Bone marrow (tissue), 2 donors: ENCODE measurements around the gene SPON1.

Experiments used
- DNase-seq, 2 donors: peaks; one replicate each; lab custom pipeline; 2025; lab: John Stamatoyannopoulos, UW

Gene SPON1

GRCh38 chr11:14036469-14036868, 73.9 kb downstream of the SPON1 start:
- DNase-seq, result no peak

- DNase-seq, result no peak
Observed at GRCh38 chr11:14041040-14041439, 78.5 kb downstream of the SPON1 start.

GRCh38 chr11:14041565-14041964, 79.0 kb downstream of the SPON1 start:
- no peak for DNase-seq

GRCh38 chr11:14042686-14043465, 80.4 kb downstream of the SPON1 start:
- no peak for DNase-seq

GRCh38 chr11:14044916-14045315, 82.4 kb downstream of the SPON1 start:
- DNase-seq, result no peak

- DNase-seq, result no peak
Observed at GRCh38 chr11:14045417-14045816, 82.9 kb downstream of the SPON1 start.

GRCh38 chr11:14052198-14052597, 89.7 kb downstream of the SPON1 start:
- no peak for DNase-seq

- DNase-seq, result no peak
Observed at GRCh38 chr11:14054116-14055107, 91.9 kb downstream of the SPON1 start.

- no peak for DNase-seq
Observed at GRCh38 chr11:14055936-14056335, 93.4 kb downstream of the SPON1 start.

GRCh38 chr11:14058061-14058460, 95.5 kb downstream of the SPON1 start:
- no peak for DNase-seq

GRCh38 chr11:14059491-14059890, 97.0 kb downstream of the SPON1 start:
- DNase-seq, result no peak

- DNase-seq, result no peak
Observed at GRCh38 chr11:14061721-14062120, 99.2 kb downstream of the SPON1 start.

- DNase-seq, result no peak
Observed at GRCh38 chr11:14065141-14065540, 102.6 kb downstream of the SPON1 start.

GRCh38 chr11:14065681-14066080, 103.2 kb downstream of the SPON1 start:
- DNase-seq, result no peak

GRCh38 chr11:14067686-14068085, 105.2 kb downstream of the SPON1 start:
- no peak for DNase-seq

- DNase-seq, result no peak
Observed at GRCh38 chr11:14070896-14071295, 108.4 kb downstream of the SPON1 start.

- DNase-seq, result no peak
Observed at GRCh38 chr11:14073849-14074476, 111.4 kb downstream of the SPON1 start.

- DNase-seq, result no peak
Observed at GRCh38 chr11:14075118-14076078, 112.9 kb downstream of the SPON1 start.

GRCh38 chr11:14079011-14079410, 116.5 kb downstream of the SPON1 start:
- no peak for DNase-seq

GRCh38 chr11:14079797-14080196, 117.3 kb downstream of the SPON1 start:
- no peak for DNase-seq

GRCh38 chr11:14081581-14082231, 119.2 kb downstream of the SPON1 start:
- DNase-seq, result no peak
